ENCODE results near the gene PEX3.

PEX3 gene

GRCh38 chr6:143478479-143479062 is 28.0 kb downstream of the PEX3 start:
- no peak for TF ChIP-seq CTCF (IDR thresholded peaks at IDR 0.05)

- no peak for TF ChIP-seq CTCF (IDR thresholded peaks at IDR 0.05)
Measured at GRCh38 chr6:143482593-143482992, 32.0 kb downstream of the PEX3 start.

DNA sequence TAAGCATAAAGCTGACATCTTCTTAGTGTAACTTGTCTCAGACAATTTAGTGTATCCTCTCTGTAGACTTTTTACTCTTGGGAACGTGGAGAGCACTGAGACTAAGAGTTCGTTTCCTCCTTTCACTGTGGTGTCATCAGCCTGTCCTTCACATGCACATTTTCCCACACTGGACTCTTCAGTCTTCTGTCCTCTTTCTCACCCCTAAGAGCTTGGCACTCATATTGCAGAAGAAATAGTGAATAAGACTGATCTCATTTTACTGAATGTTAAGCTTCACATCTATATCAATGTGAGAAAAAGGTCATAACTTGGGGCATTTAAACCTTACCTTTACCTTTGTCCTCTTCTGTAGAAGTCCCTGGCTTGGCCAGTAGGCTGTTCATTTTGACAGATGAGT is 35.4 kb downstream of the PEX3 start:
- TF ChIP-seq CTCF (IDR thresholded peaks at IDR 0.05): no peak

DNA sequence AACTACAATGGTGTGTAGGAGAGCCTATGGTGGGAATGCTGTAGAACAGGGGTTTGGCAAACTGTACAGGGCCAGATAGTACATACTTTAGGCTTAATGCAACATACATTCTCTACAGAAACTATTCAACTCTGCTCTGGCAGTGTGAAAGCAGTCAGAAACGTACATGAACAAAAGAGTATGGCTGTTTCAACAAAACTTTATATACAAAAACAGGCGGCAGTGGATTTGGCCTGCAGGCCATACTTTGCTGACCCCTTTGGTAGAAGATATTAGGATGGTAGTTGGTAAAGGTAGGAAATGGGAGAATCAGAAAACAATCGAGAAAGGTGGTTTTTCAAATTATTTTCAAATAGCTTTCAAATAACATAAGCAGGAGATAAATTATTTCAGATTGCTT is 36.1 kb downstream of the PEX3 start:
- TF ChIP-seq CTCF (IDR thresholded peaks at IDR 0.05): no peak

DNA sequence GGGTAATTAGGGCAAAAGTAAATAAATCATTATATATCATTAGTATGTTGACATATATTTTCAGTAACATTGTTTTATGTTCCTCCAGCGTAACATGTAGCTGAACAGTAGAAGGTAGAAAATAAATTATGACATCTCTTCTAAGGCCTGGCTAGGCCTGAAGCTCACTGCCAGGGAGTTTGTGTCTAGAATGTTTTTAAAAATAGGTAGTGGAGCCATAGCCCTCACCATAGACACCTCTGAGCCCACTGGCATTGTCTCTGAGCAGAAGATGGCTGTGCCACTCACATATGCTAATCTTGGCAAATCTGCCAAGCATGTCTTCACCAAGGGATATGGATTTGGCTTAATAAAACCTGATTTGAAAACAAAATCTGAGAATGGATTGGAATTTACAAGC is 39.6 kb downstream of the PEX3 start:
- TF ChIP-seq CTCF (IDR thresholded peaks at IDR 0.05): no peak

DNA sequence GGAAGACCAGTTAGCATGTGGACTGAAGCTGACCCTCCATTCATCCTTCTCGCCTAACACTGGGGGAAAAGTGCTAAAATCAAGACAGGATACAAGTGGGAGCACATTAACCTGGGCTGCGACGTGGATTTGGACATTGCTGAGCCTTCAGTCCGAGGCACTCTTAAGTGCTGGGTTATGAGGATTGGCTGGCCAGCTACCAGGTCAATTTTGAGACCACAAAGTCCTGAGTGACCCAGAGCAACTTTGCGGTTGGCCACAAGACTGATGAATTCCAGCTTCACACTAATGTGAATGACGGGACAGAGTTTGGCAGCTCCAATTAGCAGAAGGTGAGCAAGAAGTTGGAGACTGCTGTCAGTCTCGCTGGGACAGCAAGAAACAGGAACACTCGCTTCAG is 40.2 kb downstream of the PEX3 start:
- no peak for TF ChIP-seq CTCF (IDR thresholded peaks at IDR 0.05)

DNA sequence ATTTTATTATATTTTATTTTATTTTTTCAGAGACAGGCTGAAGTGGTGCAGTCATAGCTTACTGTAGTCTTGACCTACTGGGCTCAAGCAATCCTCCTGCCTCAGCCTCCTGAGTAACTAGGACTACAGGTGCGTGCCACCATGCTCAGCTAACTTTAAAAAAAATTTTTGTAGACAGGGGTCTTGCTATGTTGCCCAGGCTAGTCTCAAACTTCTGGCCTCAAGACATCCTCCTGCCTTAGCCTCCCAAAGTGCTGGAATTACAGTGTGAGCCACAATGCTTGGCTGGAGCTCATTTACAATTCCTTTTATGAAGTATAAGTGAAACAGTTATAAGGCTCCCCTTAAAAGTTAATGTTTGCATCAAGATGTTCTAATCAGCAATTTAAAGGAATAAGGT is 46.4 kb downstream of the PEX3 start:
- TF ChIP-seq CTCF (IDR thresholded peaks at IDR 0.05): no peak

- TF ChIP-seq CTCF (IDR thresholded peaks at IDR 0.05): no peak
Measured at GRCh38 chr6:143498428-143498827, 47.8 kb downstream of the PEX3 start.

Data from LNCAP (cell line).